Mesodermal cell (in vitro differentiated cells): Measurements from ENCODE around the gene PEX11G.
A peak's percentile ranks its signal among the peaks of the same experiment; 100 is the strongest.

Experiments
- H3K27ac ChIP-seq: 2 replicates; pipeline ENCODE4 v1.7.0; 2013; ENCODE audit warnings: mild to moderate bottlenecking, low read depth, low read length, moderate library complexity; ENCODE audit not compliant: severe bottlenecking
- H3K36me3 ChIP-seq: 2 replicates; pipeline ENCODE4 v1.7.1; 2013; ENCODE audit warnings: mild to moderate bottlenecking, low read length, moderate library complexity; ENCODE audit not compliant: control insufficient read depth, insufficient read depth
- H3K4me1 ChIP-seq: one replicate; pipeline ENCODE4 v1.7.1; 2013; ENCODE audit warnings: mild to moderate bottlenecking, low read length; ENCODE audit not compliant: insufficient read depth, control insufficient read depth, poor library complexity, severe bottlenecking
- H3K4me3 ChIP-seq: 2 replicates; pipeline ENCODE4 v1.7.0; 2013; ENCODE audit warnings: low read length, control low read depth, mild to moderate bottlenecking; ENCODE audit not compliant: insufficient read depth, poor library complexity, severe bottlenecking; ENCODE audit errors: extremely low read depth
- H3K9me3 ChIP-seq: 2 replicates; pipeline ENCODE4 v1.7.1; 2013; ENCODE audit warnings: mild to moderate bottlenecking, low read length, moderate library complexity; ENCODE audit not compliant: control insufficient read depth
- WGBS, 2 experiments: methylation state at CpG; one replicate each; pipeline ENCODE4 v1.1.5; 2013; ENCODE audit warnings: missing lambda C conversion rate in 2 of 2; ENCODE audit not compliant: insufficient coverage in 2 of 2; 5-methylcytosine and 5-hydroxymethylcytosine counted together

PEX11G gene

DNA sequence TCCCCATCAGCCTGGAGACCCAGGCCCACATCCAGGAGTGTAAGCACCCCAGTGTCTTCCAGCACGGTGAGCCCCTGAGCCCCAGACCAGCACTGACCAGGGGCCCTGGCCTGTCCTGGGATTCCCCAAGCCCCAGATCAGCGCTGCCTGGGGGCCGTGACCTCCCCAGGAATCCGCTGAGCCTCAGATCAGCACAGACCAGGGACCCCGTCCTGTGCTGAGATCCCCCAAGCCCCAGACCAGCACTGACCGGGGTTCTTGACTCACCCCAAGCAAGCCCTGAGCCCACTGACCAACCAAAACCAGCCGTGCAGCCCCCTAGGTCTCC, 39.3 kb upstream of the PEX11G start:
- H3K9me3 ChIP-seq = no peaks in the 10 kb centered on the region
- peaks cover 60% of the 10 kb centered on the region for H3K36me3 ChIP-seq
- no peak overlapping the region for H3K27ac ChIP-seq
- H3K4me1 ChIP-seq = peaks cover 8% of the 10 kb centered on the region
- no peak overlapping the region for H3K4me3 ChIP-seq
- 87 to 93% methylated on average over 7 of the region's 7 CpGs for WGBS, 2 experiments

DNA sequence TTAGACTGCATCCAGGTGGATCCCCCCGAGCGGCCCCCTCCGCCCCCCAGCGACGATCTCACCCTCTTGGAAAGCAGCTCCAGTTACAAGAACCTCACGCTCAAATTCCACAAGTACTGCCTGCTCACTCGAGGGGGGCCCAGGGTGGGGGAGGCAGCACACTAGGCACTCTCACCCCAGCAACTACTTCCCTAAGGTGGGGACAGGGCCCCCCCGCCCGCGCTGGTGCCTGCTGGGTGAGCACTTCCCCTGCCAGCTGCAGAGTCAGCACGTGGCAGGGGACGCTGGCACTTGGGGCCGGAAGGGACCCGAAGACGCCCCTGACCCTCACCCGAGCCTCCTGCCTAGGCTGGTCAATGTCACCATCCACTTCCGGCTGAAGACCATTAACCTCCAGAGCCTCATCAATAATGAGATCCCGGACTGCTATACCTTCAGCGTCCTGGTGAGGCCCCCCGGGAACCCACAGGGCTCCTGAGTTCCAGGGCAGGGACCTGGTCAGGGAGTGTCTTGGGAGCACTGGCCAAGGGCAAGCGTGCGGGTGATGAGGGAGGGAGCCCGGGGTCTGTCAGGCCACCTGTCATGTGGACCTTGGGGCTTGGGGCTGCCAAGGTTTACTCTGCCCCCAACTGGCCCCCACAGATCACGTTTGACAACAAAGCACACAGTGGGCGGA, 38.8 kb upstream of the PEX11G start:
- Histone ChIP-seq H3K9me3 (no peaks in the 10 kb centered on the region), H3K4me1 (peaks cover 9% of the 10 kb centered on the region), H3K27ac (no peak overlapping the region), H3K36me3 (peaks cover 58% of the 10 kb centered on the region), H3K4me3 (no peak overlapping the region)
- WGBS, 2 experiments = 93% methylated on average over 17 to 20 of the region's 25 CpGs

DNA sequence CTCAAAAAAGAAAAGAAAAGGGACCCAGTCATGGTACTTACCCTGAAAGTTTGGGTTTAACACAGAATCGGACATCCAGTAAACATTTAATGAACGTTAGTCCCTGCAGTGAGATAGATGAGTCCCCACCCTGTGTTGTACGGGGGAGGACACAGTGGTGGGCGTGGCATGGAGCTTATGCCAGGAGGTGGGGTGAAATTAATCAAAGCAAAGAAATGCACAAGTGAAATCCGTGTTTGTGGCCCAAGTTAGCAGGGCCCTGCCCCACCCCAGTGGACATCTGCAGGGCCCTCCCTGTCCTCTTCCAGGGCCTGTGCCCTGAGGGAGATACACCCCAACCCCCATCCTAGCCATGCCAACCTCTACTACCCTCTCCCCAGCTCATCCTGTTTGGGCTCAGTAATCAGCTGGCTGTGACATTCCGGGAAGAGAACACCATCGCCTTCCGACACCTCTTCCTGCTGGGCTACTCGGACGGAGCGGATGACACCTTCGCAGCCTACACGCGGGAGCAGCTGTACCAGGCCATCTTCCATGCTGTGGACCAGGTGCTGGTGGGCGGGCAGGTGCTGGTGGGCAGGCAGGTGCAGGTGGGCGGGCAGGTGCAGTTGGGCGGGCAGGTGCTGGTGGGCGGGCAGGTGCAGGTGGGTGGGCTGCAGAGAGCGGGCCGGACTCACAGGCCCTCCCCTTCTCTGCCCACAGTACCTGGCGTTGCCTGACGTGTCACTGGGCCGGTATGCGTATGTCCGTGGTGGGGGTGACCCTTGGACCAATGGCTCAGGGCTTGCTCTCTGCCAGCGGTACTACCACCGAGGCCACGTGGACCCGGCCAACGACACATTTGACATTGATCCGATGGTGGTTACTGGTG, 37.5 kb upstream of the PEX11G start:
- Histone ChIP-seq H3K4me1 (peaks cover 9% of the 10 kb centered on the region), H3K27ac (no peak overlapping the region), H3K9me3 (no peaks in the 10 kb centered on the region), H3K36me3 (peaks cover 49% of the 10 kb centered on the region), H3K4me3 (no peak overlapping the region)
- WGBS, 2 experiments = 92 to 95% methylated on average over 20 to 21 of the region's 31 CpGs

DNA sequence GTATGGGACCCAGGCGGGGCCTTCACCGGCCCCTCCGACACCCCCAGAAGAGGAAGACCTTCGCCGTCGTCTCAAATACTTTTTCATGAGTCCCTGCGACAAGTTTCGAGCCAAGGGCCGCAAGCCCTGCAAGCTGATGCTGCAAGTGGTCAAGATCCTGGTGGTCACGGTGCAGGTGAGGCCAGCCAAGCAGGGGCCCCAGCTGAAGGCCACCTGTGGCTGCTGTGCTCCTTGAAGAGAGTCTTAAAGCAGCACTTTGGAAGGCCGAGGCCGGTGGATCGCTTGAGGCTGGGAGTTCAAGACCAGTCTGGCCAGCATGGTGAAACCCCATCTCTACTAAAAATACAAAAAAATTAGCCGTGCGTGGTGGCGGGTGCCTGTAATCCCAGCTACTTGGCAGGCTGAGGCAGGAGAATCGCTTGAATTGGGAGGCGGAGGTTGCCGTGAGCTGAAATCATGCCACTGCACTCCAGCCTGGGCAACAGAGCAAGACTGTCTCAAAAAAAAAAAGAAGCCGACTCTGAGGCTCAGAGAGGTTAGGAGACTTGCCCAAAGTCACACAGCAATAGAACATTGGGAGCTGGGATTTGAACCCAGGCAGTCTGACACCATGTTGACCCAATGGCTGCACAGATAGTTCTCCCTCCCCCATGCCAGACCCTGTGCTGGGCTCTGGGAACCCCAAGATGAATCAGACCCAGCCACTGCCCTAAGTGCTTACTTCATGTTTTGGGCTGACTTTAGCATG, 36.3 kb upstream of the PEX11G start:
- Histone ChIP-seq H3K27ac (no peak overlapping the region), H3K4me1 (peaks cover 9% of the 10 kb centered on the region), H3K36me3 (peaks cover 51% of the 10 kb centered on the region), H3K9me3 (no peaks in the 10 kb centered on the region), H3K4me3 (no peak overlapping the region)
- 95 to 97% methylated on average over 12 to 17 of the region's 20 CpGs for WGBS, 2 experiments

DNA sequence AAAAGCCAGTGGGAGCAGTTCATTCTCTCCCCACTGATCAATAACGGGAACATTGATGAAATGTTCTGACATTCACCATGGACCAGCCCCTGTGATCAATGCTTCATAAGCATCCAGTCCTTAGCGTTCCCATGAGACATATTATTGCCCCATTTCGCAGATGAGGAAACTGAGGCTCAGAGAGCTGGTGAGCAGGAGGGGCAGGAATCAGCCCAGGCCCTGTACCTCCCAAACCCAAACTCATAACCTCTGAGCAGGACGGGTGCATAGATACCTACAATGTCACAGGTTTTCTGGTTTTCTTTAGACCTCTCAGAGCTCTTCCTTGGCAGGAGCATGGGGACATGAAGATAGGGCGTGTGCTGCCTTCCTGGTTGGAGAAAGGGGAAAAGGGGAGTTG, 35.7 kb upstream of the PEX11G start:
- no peak overlapping the region for H3K27ac ChIP-seq
- no peaks in the 10 kb centered on the region for H3K9me3 ChIP-seq
- 96 to 100% methylated on average over 2 to 3 of the region's 5 CpGs for WGBS, 2 experiments
- peaks cover 49% of the 10 kb centered on the region for H3K36me3 ChIP-seq
- H3K4me3 ChIP-seq = no peak overlapping the region
- peaks cover 9% of the 10 kb centered on the region for H3K4me1 ChIP-seq

DNA sequence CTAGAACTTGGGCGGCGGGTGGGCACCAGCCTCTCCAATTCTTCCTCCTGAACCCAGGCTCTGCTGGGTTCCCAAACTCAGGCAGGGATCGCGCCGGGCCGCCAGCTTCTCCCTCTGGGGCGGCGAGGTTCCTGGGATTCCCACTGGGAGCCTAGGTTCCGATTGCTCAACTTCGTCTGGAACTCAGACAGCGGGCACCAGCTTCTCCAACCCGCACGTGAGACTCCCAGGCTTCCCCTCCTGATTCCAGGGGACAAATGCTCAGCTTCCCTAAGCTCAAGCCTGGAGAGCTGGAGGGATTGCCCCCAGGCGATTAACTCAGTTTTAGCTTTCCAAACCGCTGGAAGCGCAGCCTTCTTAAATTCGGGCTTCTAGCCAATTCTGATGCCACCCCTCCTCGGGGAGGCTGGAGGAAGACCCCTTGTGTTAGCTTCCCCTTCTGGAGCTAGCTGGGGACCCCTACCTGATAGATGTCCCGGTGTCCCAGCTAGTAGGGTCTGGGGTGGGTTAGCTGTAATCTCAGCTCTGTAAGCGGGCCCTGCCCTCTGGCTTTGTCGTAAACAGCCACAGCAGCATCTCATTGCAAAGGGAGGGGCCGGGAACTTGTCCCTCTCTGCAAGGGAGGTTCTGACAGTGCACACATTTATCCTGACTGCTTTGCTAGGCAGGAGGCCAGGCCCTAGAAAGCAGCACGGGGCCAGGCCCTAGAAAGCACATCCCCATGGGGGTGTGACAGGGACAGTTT, 34.3 kb upstream of the PEX11G start:
- no peak overlapping the region for H3K27ac ChIP-seq
- H3K36me3 ChIP-seq = peaks cover 48% of the 10 kb centered on the region
- 10 to 16% methylated on average over 22 of the region's 23 CpGs for WGBS, 2 experiments
- peak overlapping the region; percentile 89 for H3K4me3 ChIP-seq
- no peaks in the 10 kb centered on the region for H3K9me3 ChIP-seq
- peaks cover 9% of the 10 kb centered on the region for H3K4me1 ChIP-seq

DNA sequence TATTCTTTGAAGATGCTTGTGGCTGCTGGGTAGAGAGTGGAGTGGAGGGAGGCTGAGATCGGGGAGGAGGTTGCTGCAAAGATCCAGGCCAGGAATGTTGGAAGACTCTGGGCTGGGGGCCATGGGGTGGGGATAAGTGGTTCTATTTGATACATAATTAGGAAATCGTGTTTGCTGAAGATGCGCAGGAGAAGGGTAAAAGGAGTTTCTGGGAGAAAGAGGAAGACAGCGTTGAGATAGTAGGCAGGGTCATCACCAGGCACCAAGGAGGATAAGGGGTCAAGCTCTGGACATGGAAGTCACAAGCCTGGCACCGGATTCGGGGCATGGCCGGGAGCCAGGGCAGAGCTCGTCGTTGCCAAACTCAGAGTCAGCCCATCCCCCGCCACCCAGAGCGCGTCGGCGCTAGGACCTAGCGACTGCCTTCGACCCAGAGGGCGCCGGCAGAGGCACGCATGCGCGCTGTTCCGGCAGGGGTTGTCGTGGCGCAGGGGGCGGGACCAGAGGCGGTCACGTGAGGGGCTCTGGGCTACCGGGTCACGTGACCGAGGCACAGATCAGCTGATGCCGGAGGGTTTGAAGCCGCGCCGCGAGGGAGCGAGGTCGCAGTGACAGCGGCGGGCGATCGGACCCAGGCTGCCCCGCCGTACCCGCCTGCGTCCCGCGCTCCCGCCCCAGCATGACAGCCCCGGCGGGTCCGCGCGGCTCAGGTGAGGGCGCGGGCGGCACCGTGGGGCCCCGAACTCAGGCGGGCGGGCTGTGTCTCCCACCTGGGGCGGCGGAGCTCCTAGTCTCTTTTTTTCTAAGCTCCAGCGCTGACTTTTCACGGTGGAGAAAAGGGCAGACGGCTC, 33.5 kb upstream of the PEX11G start, which contains the start of gene MCOLN1:
Gene MCOLN1, plus strand, starts transcription at position 553 of the 851 bp plus-strand sequence. Its CDS starts 127 bp downstream, at position 680.
- 1 to 2% methylated on average over 63 of the region's 65 CpGs for WGBS, 2 experiments

DNA sequence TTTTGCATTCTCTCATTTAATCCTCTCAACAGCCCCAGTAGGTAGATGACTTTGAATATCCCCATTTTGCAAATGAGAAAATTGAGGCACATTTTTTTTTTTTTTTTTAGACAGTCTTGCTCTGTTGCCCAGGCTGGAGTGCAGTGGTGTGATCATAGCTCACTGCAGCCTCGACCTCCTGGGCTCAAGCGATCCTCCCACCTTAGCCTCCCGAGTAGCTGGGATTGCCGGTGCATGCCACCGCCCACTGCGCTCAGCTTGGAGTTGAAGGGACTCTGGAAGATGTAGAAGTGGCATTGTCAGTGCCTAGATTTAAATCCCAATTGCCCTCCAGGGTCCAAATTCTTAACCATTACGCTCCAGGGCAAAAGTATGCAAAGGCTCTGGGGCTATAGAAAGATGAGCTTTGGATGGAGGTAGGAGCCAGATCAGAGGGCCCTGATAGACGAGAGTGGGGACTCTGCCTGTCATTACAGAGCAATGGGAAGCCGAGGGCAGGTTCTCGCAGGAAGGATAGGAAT, 32.8 kb upstream of the PEX11G start:
- H3K9me3 ChIP-seq = no peaks in the 10 kb centered on the region
- H3K27ac ChIP-seq = peak overlapping the region; percentile 41
- peaks cover 44% of the 10 kb centered on the region for H3K36me3 ChIP-seq
- peak overlapping the region; percentile 89 for H3K4me3 ChIP-seq
- WGBS, 2 experiments = 56% methylated on average over 8 to 10 of the region's 10 CpGs
- peaks cover 15% of the 10 kb centered on the region for H3K4me1 ChIP-seq

More for the DNA sequence above, 33.5 kb upstream of the PEX11G start, which contains the start of gene MCOLN1:
- Histone ChIP-seq H3K27ac (peak within 1 kb of the TSS; percentile 41), H3K9me3 (no peaks in the 10 kb centered on the region), H3K36me3 (peaks cover 45% of the 10 kb centered on the region), H3K4me1 (peaks cover 10% of the 10 kb centered on the region), H3K4me3 (peak within 1 kb of the TSS; percentile 89)

DNA sequence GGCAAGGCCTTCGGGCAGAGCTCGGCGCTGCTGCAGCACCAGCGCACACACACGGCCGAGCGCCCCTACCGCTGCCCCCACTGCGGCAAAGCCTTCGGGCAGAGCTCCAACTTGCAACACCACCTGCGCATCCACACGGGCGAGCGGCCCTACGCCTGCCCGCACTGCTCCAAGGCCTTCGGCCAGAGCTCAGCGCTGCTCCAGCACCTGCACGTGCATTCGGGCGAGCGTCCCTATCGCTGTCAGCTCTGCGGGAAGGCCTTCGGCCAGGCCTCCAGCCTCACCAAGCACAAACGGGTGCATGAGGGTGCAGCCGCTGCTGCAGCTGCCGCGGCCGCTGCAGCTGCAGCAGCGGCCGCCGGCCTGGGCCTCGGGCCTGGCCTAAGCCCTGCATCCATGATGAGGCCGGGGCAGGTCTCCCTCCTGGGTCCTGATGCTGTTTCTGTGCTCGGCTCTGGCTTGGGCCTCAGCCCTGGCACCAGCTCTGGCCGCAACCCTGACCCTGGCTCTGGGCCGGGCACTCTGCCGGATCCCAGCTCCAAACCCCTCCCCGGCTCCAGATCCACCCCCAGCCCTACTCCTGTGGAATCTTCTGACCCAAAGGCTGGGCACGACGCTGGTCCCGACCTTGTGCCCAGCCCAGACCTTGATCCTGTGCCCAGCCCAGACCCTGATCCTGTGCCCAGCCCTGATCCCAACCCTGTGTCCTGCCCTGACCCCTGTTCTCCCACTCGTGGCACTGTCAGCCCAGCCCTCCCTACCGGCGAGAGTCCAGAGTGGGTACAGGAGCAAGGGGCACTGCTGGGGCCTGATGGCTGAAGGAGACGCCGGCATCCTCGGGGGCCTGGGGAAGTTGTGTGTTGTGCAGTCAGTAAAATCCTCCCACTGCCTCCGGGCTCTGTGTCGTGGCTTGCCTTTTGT, 31.6 kb upstream of the PEX11G start:
- no peaks in the 10 kb centered on the region for H3K9me3 ChIP-seq
- H3K27ac ChIP-seq = no peak overlapping the region
- H3K36me3 ChIP-seq = peaks cover 31% of the 10 kb centered on the region
- 96% methylated on average over 35 to 49 of the region's 51 CpGs for WGBS, 2 experiments
- no peak overlapping the region for H3K4me3 ChIP-seq
- H3K4me1 ChIP-seq = peaks cover 18% of the 10 kb centered on the region
